NCI-H1436 (cell line): ENCODE results near the gene ZFP92.

Experiments used
- DNase-seq: peaks from one replicate; lab custom pipeline; 2025; lab: John Stamatoyannopoulos, UW

Gene ZFP92

GRCh38 chrX:153456704-153457103, 45.4 kb downstream of the ZFP92 start:
- DNase-seq: no peak

GRCh38 chrX:153457136-153457825, 46.0 kb downstream of the ZFP92 start:
- DNase-seq: no peak

- DNase-seq: no peak
Observed at GRCh38 chrX:153457827-153458466, 46.7 kb downstream of the ZFP92 start.

- no peak for DNase-seq
Observed at GRCh38 chrX:153458476-153458875, 47.2 kb downstream of the ZFP92 start.

DNA sequence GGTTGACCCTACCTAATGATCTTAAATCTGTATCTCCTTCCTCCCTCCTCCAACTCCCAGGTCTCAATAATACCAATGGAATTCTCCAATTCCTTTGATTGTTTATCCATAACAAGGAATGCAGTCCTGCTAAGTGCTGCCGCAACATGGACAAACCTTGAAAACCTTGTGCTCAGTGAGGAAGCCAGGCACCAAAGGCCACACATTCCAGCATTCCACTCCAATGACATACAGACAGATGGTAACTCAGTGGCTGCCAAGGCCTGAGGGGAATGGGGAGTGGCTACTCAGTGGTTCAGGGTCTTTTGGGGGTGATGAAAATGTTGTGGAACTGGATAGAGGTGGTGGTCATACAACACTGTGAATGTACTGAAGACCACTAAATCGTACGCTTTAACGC, 48.7 kb downstream of the ZFP92 start:
- no peak for DNase-seq

GRCh38 chrX:153460826-153461225, 49.6 kb downstream of the ZFP92 start:
- peak; percentile 47 for DNase-seq
